ENCODE results near the gene PAXX.

DNA sequence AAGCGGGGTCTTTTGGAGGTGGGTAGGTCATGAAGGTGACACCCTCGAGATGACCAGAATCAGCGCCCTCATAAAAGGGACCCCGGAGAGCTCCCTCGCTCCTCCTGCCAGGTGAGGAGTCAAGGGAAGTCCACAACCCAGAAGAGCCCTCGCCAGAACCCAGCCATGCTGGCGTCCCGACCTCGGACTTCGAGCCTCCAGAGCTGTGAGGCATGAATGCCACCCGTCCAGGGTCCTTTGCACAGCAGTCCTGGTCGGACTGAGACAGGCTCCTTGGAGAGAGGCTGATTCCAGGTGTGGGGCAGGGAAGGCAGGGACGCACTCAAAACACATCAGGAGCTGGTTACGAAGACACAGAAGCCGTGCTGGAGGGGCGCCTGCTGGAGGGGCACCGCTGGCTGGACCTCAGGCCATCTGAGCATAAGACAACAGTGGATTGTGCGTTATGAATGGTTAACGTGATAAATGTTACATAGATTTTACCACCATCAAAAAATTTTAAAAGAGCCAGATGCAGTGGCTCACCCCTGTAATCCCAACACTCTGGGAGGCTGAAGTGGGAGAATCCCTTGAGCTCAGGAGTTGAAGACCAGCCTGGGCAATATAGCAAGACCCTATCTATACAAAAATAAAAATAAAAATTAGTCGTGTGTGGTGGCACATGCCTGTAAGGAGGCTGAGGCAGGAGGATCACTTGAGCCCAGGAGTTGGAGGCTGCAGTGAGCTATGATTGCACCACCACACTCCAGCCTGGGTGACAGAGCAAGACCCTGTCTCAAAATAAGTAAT lies 9.8 kb downstream of the PAXX start:
- TF ChIP-seq, protein P1, sequence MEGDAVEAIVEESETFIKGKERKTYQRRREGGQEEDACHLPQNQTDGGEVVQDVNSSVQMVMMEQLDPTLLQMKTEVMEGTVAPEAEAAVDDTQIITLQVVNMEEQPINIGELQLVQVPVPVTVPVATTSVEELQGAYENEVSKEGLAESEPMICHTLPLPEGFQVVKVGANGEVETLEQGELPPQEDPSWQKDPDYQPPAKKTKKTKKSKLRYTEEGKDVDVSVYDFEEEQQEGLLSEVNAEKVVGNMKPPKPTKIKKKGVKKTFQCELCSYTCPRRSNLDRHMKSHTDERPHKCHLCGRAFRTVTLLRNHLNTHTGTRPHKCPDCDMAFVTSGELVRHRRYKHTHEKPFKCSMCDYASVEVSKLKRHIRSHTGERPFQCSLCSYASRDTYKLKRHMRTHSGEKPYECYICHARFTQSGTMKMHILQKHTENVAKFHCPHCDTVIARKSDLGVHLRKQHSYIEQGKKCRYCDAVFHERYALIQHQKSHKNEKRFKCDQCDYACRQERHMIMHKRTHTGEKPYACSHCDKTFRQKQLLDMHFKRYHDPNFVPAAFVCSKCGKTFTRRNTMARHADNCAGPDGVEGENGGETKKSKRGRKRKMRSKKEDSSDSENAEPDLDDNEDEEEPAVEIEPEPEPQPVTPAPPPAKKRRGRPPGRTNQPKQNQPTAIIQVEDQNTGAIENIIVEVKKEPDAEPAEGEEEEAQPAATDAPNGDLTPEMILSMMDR (IDR thresholded peaks at IDR 0.05; ENCODE audit: poor library complexity, severe bottlenecking): no peak
- TF ChIP-seq EP300 (conservative IDR thresholded peaks at IDR 0.05; ENCODE audit: poor library complexity, severe bottlenecking) (no peak), MXI1 (conservative IDR thresholded peaks at IDR 0.05; ENCODE audit: poor library complexity, severe bottlenecking) (no peak), SMC3 (conservative IDR thresholded peaks at IDR 0.05; ENCODE audit: poor library complexity) (no peak), TAF1 (IDR thresholded peaks at IDR 0.05; ENCODE audit: low read depth) (no peak), POLR2AphosphoS5 (IDR thresholded peaks at IDR 0.05) (no peak)
- TF ChIP-seq, protein P2, sequence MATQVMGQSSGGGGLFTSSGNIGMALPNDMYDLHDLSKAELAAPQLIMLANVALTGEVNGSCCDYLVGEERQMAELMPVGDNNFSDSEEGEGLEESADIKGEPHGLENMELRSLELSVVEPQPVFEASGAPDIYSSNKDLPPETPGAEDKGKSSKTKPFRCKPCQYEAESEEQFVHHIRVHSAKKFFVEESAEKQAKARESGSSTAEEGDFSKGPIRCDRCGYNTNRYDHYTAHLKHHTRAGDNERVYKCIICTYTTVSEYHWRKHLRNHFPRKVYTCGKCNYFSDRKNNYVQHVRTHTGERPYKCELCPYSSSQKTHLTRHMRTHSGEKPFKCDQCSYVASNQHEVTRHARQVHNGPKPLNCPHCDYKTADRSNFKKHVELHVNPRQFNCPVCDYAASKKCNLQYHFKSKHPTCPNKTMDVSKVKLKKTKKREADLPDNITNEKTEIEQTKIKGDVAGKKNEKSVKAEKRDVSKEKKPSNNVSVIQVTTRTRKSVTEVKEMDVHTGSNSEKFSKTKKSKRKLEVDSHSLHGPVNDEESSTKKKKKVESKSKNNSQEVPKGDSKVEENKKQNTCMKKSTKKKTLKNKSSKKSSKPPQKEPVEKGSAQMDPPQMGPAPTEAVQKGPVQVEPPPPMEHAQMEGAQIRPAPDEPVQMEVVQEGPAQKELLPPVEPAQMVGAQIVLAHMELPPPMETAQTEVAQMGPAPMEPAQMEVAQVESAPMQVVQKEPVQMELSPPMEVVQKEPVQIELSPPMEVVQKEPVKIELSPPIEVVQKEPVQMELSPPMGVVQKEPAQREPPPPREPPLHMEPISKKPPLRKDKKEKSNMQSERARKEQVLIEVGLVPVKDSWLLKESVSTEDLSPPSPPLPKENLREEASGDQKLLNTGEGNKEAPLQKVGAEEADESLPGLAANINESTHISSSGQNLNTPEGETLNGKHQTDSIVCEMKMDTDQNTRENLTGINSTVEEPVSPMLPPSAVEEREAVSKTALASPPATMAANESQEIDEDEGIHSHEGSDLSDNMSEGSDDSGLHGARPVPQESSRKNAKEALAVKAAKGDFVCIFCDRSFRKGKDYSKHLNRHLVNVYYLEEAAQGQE (IDR thresholded peaks at IDR 0.05; ENCODE audit: borderline replicate concordance): no peak

Data from neural cell (in vitro differentiated cells).